ENCODE measurements around the gene BMPER. TPM values are rescaled to one million over a fixed set of nuclear protein-coding genes. Genes with fewer than 3 reads are reported as not detected.

BMPER gene
- total RNA-seq, 1 experiment from 2014 or later = 0.50 TPM

DNA sequence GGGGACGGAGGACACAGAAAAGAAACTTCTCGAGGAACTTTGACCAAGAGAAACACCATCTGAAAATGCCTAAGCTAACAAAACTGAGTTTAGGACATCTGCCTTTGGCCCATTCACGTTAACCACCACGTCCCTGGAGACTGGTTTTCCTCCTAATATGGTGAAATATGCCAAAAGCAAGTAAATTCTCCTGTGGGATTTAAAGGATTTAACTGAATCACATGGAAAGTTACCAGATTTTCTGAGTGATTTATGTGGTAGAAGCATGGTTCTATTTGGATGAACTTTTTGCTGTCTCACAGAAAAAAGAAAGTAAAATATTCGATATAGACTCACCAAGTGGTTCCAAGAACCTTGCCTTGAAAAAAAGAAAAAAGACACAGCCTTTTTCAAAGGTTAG, 30.4 kb upstream of the BMPER start:
- Histone ChIP-seq H3K4me1 (replicated peaks; ENCODE audit: insufficient read depth) (0 out of 2 replicates have a peak, but pooled peaks cover 6% of the 10 kb centered on the region), H3K9me3 (ENCODE audit: insufficient read depth, low read depth) (no peaks in the 10 kb centered on the region), H3K79me2 (ENCODE audit: low read depth) (no peaks in the 10 kb centered on the region), H3K27me3 (ENCODE audit: insufficient read depth, low read depth) (0 out of 2 replicates have a peak, but pooled peaks cover 3% of the 10 kb centered on the region), H2AFZ (no peak overlapping the region), H3K4me2 (no peak overlapping the region), H3K4me3 (no peak overlapping the region), H3K9me2 (ENCODE audit: insufficient read depth) (no peaks in the 10 kb centered on the region), H3K27ac (no peak overlapping the region), H4K20me1 (ENCODE audit: insufficient read depth) (no peaks in the 10 kb centered on the region), H3F3A (ENCODE audit: insufficient read depth, low read depth) (no peaks in the 10 kb centered on the region), H3K36me3 (ENCODE audit: low read depth) (no peaks in the 10 kb centered on the region)
- ChIA-PET POLR2A (ENCODE audit: unreplicated experiment) (no interaction called here), CTCF (no interaction called here)
- no peak for DNase-seq
- intact Hi-C loops (cut with micrococcal nuclease; ENCODE audit: unreplicated experiment) = no loop called here
- no TSS peak for BruUV-seq (replicated peaks)
- TF ChIP-seq, protein P1, sequence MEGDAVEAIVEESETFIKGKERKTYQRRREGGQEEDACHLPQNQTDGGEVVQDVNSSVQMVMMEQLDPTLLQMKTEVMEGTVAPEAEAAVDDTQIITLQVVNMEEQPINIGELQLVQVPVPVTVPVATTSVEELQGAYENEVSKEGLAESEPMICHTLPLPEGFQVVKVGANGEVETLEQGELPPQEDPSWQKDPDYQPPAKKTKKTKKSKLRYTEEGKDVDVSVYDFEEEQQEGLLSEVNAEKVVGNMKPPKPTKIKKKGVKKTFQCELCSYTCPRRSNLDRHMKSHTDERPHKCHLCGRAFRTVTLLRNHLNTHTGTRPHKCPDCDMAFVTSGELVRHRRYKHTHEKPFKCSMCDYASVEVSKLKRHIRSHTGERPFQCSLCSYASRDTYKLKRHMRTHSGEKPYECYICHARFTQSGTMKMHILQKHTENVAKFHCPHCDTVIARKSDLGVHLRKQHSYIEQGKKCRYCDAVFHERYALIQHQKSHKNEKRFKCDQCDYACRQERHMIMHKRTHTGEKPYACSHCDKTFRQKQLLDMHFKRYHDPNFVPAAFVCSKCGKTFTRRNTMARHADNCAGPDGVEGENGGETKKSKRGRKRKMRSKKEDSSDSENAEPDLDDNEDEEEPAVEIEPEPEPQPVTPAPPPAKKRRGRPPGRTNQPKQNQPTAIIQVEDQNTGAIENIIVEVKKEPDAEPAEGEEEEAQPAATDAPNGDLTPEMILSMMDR (conservative IDR thresholded peaks at IDR 0.05) = no peak
- TF ChIP-seq EZH2 (IDR thresholded peaks at IDR 0.05; ENCODE audit: low read depth) = no peak

DNA sequence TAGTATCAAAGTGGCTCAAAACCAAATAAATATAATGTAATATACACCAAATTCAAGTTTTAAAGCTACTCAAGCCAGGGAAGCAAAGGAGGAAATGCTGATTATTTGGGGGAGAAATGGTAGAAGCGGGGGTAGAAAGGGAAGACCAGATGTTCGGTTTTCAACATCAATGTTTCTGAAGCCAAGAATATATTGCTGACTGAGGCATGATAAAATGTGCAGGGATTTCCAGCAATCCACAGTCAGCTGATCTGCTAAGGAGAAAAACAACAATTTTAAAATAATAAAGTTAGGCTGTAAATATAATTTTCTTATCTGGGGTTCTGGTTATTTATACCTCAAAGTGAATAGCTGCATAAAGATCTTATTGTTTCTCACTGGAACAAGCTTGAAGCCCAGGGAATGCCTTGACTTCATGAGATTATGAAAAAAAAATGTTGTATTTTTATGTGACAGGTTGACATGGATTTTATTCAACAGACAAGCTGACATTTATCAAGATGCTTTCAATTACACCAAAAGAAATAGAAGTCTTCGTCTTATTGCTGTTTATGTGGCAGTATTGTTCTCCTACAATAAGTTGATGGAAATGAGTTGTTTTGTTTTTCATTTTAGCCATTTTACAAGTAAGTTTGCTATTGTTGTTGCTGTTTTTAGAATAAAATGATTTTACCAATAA, 28.6 kb upstream of the BMPER start:
- Histone ChIP-seq H3K27me3 (ENCODE audit: insufficient read depth, low read depth) (no peaks in the 10 kb centered on the region), H2AFZ (no peak overlapping the region), H3K4me1 (replicated peaks; ENCODE audit: insufficient read depth) (0 out of 2 replicates have a peak, but pooled peaks cover 6% of the 10 kb centered on the region), H3F3A (ENCODE audit: insufficient read depth, low read depth) (no peaks in the 10 kb centered on the region), H3K36me3 (ENCODE audit: low read depth) (no peaks in the 10 kb centered on the region), H4K20me1 (ENCODE audit: insufficient read depth) (no peaks in the 10 kb centered on the region), H3K9me2 (ENCODE audit: insufficient read depth) (no peaks in the 10 kb centered on the region), H3K9me3 (ENCODE audit: insufficient read depth, low read depth) (no peaks in the 10 kb centered on the region), H3K4me3 (no peak overlapping the region), H3K27ac (no peak overlapping the region), H3K4me2 (no peak overlapping the region), H3K79me2 (ENCODE audit: low read depth) (no peaks in the 10 kb centered on the region)
- DNase-seq = no peak
- TF ChIP-seq EZH2 (IDR thresholded peaks at IDR 0.05; ENCODE audit: low read depth) = no peak
- TF ChIP-seq, protein P1 (conservative IDR thresholded peaks at IDR 0.05) = no peak
- intact Hi-C loops (cut with micrococcal nuclease; ENCODE audit: unreplicated experiment) = no loop called here
- CTCF ChIA-PET = interaction anchor here (0.7 kb wide), 1 partner anchor 1837 kb away, joined by 3 read pairs; no protein-coding TSS in a partner anchor
- BruUV-seq (replicated peaks) = no TSS peak
- POLR2A ChIA-PET (ENCODE audit: unreplicated experiment) = no interaction called here

DNA sequence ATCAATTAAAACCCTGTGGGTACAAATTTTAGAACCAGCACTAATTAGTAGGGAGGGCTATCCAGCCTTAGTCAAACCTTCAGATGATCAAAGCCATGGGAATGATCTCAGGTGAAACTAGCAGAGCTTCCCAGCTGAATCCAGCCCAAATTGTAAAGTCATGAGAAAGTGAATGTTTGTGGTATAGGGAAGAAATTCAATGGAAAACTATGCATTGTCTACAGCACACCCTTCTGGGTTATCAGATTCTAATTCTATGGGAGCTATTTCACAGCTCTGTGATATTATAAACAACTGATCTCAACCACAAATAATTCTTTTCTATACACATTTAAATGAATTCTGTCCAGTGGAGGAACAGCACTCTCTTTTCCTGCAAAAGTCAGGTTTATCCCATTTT, 24.6 kb upstream of the BMPER start:
- Histone ChIP-seq H3K4me1 (replicated peaks; ENCODE audit: insufficient read depth) (no peaks in the 10 kb centered on the region), H3K4me3 (no peak overlapping the region), H2AFZ (no peak overlapping the region), H4K20me1 (ENCODE audit: insufficient read depth) (no peaks in the 10 kb centered on the region), H3K27ac (no peak overlapping the region), H3K9me2 (ENCODE audit: insufficient read depth) (no peaks in the 10 kb centered on the region), H3K79me2 (ENCODE audit: low read depth) (no peaks in the 10 kb centered on the region), H3K4me2 (no peak overlapping the region), H3K27me3 (ENCODE audit: insufficient read depth, low read depth) (no peaks in the 10 kb centered on the region), H3F3A (ENCODE audit: insufficient read depth, low read depth) (no peaks in the 10 kb centered on the region), H3K9me3 (ENCODE audit: insufficient read depth, low read depth) (no peaks in the 10 kb centered on the region), H3K36me3 (ENCODE audit: low read depth) (no peaks in the 10 kb centered on the region)
- intact Hi-C loops (cut with micrococcal nuclease; ENCODE audit: unreplicated experiment) = loop anchor here (2.0 kb wide), 1 partner anchor 72 kb away; no protein-coding TSS in a partner anchor
- no peak for DNase-seq
- ChIA-PET POLR2A (ENCODE audit: unreplicated experiment) (interaction anchor here (0.6 kb wide), 1 partner anchor 153 kb away, joined by 3 read pairs; no protein-coding TSS in a partner anchor), CTCF (no interaction called here)
- BruUV-seq (replicated peaks) = no TSS peak
- TF ChIP-seq, protein P1 (conservative IDR thresholded peaks at IDR 0.05) = no peak
- no peak for TF ChIP-seq EZH2 (IDR thresholded peaks at IDR 0.05; ENCODE audit: low read depth)
